UCSD-AML1 (cell line): ENCODE results near the gene PAXX.

Source experiments
- DNase-seq: peaks from one replicate; lab custom pipeline; 2025; ENCODE audit not compliant: unreplicated experiment; lab: John Stamatoyannopoulos, UW

The PAXX gene

GRCh38 chr9:137000177-137000930, 8.1 kb downstream of the PAXX start:
- DNase-seq = no peak

GRCh38 chr9:137001857-137002645, 9.8 kb downstream of the PAXX start:
- no peak for DNase-seq

- no peak for DNase-seq
These were observed 10.4 kb downstream of the PAXX start for GRCh38 chr9:137002646-137003041.

GRCh38 chr9:137004285-137004684, 12.1 kb downstream of the PAXX start:
- peak; percentile 22 for DNase-seq

- DNase-seq = no peak
These were observed 14.1 kb downstream of the PAXX start for GRCh38 chr9:137006116-137007003.

GRCh38 chr9:137007108-137007815, 15.0 kb downstream of the PAXX start:
- no peak for DNase-seq

GRCh38 chr9:137007816-137008270, 15.6 kb downstream of the PAXX start:
- DNase-seq = no peak

GRCh38 chr9:137008312-137008711, 16.1 kb downstream of the PAXX start:
- no peak for DNase-seq

- DNase-seq = no peak
These were observed 17.0 kb downstream of the PAXX start for GRCh38 chr9:137009217-137009616.

GRCh38 chr9:137009938-137010732, 17.9 kb downstream of the PAXX start:
- no peak for DNase-seq

- DNase-seq = no peak
These were observed 18.9 kb downstream of the PAXX start for GRCh38 chr9:137011156-137011555.

GRCh38 chr9:137011907-137012675, 19.9 kb downstream of the PAXX start:
- DNase-seq = no peak

- DNase-seq = no peak
These were observed 20.7 kb downstream of the PAXX start for GRCh38 chr9:137012694-137013570.

- no peak for DNase-seq
These were observed 21.3 kb downstream of the PAXX start for GRCh38 chr9:137013571-137013940.

GRCh38 chr9:137014166-137014565, 21.9 kb downstream of the PAXX start:
- DNase-seq = no peak

GRCh38 chr9:137014776-137015539, 22.7 kb downstream of the PAXX start:
- no peak for DNase-seq

GRCh38 chr9:137015540-137015930, 23.3 kb downstream of the PAXX start:
- DNase-seq = no peak
